Endothelial cell of umbilical vein (primary cell): ENCODE data around the gene MT1F. TPM values are rescaled to one million over a fixed set of nuclear protein-coding genes. Genes with fewer than 3 reads are reported as not detected.

Experiments
- BruUV-seq: library from RNA; stranded (reverse); fragments of 400-500 nt; replicated peaks from 2 replicates; lab custom pipeline; 2021; lab: Mats Ljungman, UMichigan
- CTCF ChIA-PET: fragments of 300-600, 350-600 bp; sonication (Branson Sonifier 250); formaldehyde crosslinking; loops from one replicate; lab custom pipeline; 2021; ENCODE audit warnings: antibody characterized with exemption, inconsistent platforms; lab: Charles Lee
- POLR2A ChIA-PET: fragments of 300-600, 350-600 bp; sonication (Branson Sonifier 250); formaldehyde crosslinking; loops from one replicate; lab custom pipeline; 2021; ENCODE audit warnings: antibody characterized with exemption, inconsistent platforms; lab: Charles Lee
- DNase-seq: peaks from one replicate; pipeline ENCODE4 v3.0.0-alpha.2; 2011; ENCODE audit warnings: low read depth, low spot score
- FAIRE-seq: peaks from 2 replicates; lab custom pipeline; 2011; peaks lifted over from hg19 to GRCh38; lab: Jason Lieb, UNC
- H2AFZ ChIP-seq: 2 replicates; pipeline ENCODE4 v1.6.0; 2012; ENCODE audit warnings: low read depth, low read length, control low read depth, inconsistent platforms
- H3K27ac ChIP-seq: 2 replicates; pipeline ENCODE4 v1.5.1; 2011; ENCODE audit warnings: low read depth, mild to moderate bottlenecking, control low read depth, low read length, moderate library complexity; ENCODE audit not compliant: insufficient read depth
- H3K27me3 ChIP-seq, 2 experiments: 2 replicates each; pipeline versions ENCODE4 v1.6.0 to v1.6.1; 2011; ENCODE audit warnings: low read length in 2 of 2, mixed read lengths in 1 of 2; ENCODE audit not compliant: control insufficient read depth in 2 of 2, insufficient read depth in 2 of 2
- H3K36me3 ChIP-seq, 2 experiments: 2 replicates in 1 of 2; 3 replicates in 1 of 2; pipeline ENCODE4 v1.5.1; 2011; ENCODE audit warnings: low read length in 2 of 2, mild to moderate bottlenecking in 1 of 2, moderate library complexity in 1 of 2; ENCODE audit not compliant: control insufficient read depth in 2 of 2, insufficient read depth in 2 of 2; ENCODE audit errors: extremely low read depth in 1 of 2
- H3K4me1 ChIP-seq: 3 replicates; pipeline ENCODE4 v1.5.1; 2011; ENCODE audit warnings: mild to moderate bottlenecking, low read length; ENCODE audit not compliant: control insufficient read depth, insufficient read depth; ENCODE audit errors: extremely low read depth
- H3K4me2 ChIP-seq: 2 replicates; pipeline ENCODE4 v1.6.1; 2011; ENCODE audit warnings: low read length, control low read depth, mixed read lengths; ENCODE audit not compliant: insufficient read depth
- H3K4me3 ChIP-seq, 3 experiments: fragments of 200-600 bp in 1 of 3; sonication (generic), shearing (Covaris generic) in 1 of 3; replicated peaks in 1 of 3; 2 replicates each; pipeline ENCODE4 v1.5.1; 2011 to 2016; ENCODE audit warnings: control low read depth in 3 of 3, low read length in 3 of 3, mild to moderate bottlenecking in 2 of 3, inconsistent platforms in 1 of 3, low read depth in 1 of 3, moderate library complexity in 1 of 3; ENCODE audit not compliant: insufficient read depth in 1 of 3
- H3K79me2 ChIP-seq: 2 replicates; pipeline ENCODE4 v1.6.0; 2012; ENCODE audit warnings: low read length, inconsistent platforms; ENCODE audit not compliant: control insufficient read depth, insufficient read depth
- H3K9ac ChIP-seq: replicated peaks from 2 replicates; pipeline ENCODE3; 2011; ENCODE audit warnings: low read length, control low read depth; ENCODE audit not compliant: insufficient read depth; ENCODE audit errors: extremely low read depth
- H3K9me1 ChIP-seq: replicated peaks from 3 replicates; pipeline ENCODE4 v1.6.0; 2011; ENCODE audit warnings: mild to moderate bottlenecking, low read length; ENCODE audit not compliant: control insufficient read depth, insufficient read depth; ENCODE audit errors: extremely low read depth
- H3K9me3 ChIP-seq: replicated peaks from 2 replicates; pipeline ENCODE4 v1.5.1; 2012; ENCODE audit warnings: low read length, inconsistent platforms; ENCODE audit not compliant: control insufficient read depth, insufficient read depth
- H4K20me1 ChIP-seq: replicated peaks from 2 replicates; pipeline ENCODE3; 2011; ENCODE audit warnings: mild to moderate bottlenecking, low read length; ENCODE audit not compliant: control insufficient read depth, insufficient read depth; ENCODE audit errors: extremely low read depth
- CTCF ChIP-seq, 2 donors: IDR thresholded peaks; 1 replicate in 1 of 2; 2 replicates in 1 of 2; pipeline ENCODE4 v1.5.1; 2011; ENCODE audit warnings: low read length in 2 of 2, mild to moderate bottlenecking in 2 of 2, moderate library complexity in 2 of 2, control low read depth in 1 of 2, inconsistent platforms in 1 of 2, low read depth in 1 of 2; ENCODE audit not compliant: insufficient read depth in 1 of 2; ENCODE audit errors: extremely low read depth in 1 of 2
- EZH2 ChIP-seq: IDR thresholded peaks from 2 replicates; pipeline ENCODE4 v1.6.1; 2012; ENCODE audit warnings: borderline replicate concordance, low read depth, mild to moderate bottlenecking, moderate library complexity, low read length, inconsistent platforms; ENCODE audit not compliant: severe bottlenecking
- FOS ChIP-seq: IDR thresholded peaks from 2 replicates; pipeline ENCODE4 v1.6.1; 2011; ENCODE audit warnings: mild to moderate bottlenecking, low read length, moderate library complexity, borderline replicate concordance; ENCODE audit not compliant: insufficient read depth
- GATA2 ChIP-seq: IDR thresholded peaks from 2 replicates; pipeline ENCODE4 v1.7.0; 2011; ENCODE audit warnings: low read depth, mild to moderate bottlenecking, moderate library complexity, mixed read lengths, low read length; ENCODE audit not compliant: insufficient read length, insufficient read depth
- JUN ChIP-seq: IDR thresholded peaks from 2 replicates; pipeline ENCODE4 v1.6.1; 2011; ENCODE audit warnings: borderline replicate concordance, low read depth; ENCODE audit not compliant: insufficient read length, insufficient read depth
- MAX ChIP-seq: IDR thresholded peaks from 2 replicates; pipeline ENCODE4 v1.6.1; 2011; ENCODE audit not compliant: insufficient read depth, insufficient read length
- MYC ChIP-seq: IDR thresholded peaks from one replicate; pipeline ENCODE4 v1.6.1; 2011; ENCODE audit warnings: mild to moderate bottlenecking, low read depth, low read length
- POLR2A ChIP-seq: IDR thresholded peaks from 2 replicates; pipeline ENCODE4 v1.6.1; 2012; ENCODE audit warnings: low read depth, mild to moderate bottlenecking, control low read depth, low read length
- POLR2AphosphoS5 ChIP-seq: IDR thresholded peaks from 2 replicates; pipeline ENCODE4 v1.6.1; 2012; ENCODE audit warnings: low read depth, mild to moderate bottlenecking, control low read depth, low read length, moderate library complexity; ENCODE audit not compliant: insufficient read depth
- dilution Hi-C: fragments of 300-500 bp; cut with MboI; formaldehyde crosslinking; loops from one replicate; pipeline ENCODE4 v1.15.0; 2019; ENCODE audit warnings: low sequenced_read_pairs; ENCODE audit not compliant: extremely low pct_ligation_motif_present
- intact Hi-C: fragments of 100-400 bp; cut with micrococcal nuclease; formaldehyde crosslinking; loops from one replicate; pipeline ENCODE4 v1.10.0; 2022
- polyA plus RNA-seq, 4 experiments: library from polyadenylated mRNA; depleted of rRNA in 3 of 4; stranded (reverse) in 3 of 4; unstranded in 1 of 4; fragments of >200 nt; gene quantifications; 2 replicates each; pipeline versions ENCODE4 v1.2.1 to v1.2.3, GENCODE V29; 2011 to 2012; ENCODE audit warnings: missing spikeins in 1 of 4
- total RNA-seq: library from RNA; stranded (reverse); gene quantifications from 2 replicates; pipeline ENCODE4 v1.2.3, GENCODE V29; 2021

Gene MT1F
- total and polyA plus RNA-seq, 2 donors (not counting 3 experiments of a cell fraction or from before 2014, with no cell fraction given) = 2.2 to 2.6 TPM

- Histone ChIP-seq H3K9ac (no peak overlapping the region), H3K27ac (no peak overlapping the region), H3K27me3 (peaks cover 34 to 39% of the 10 kb centered on the region in 2 experiments), H3K9me3 (no peaks in the 10 kb centered on the region), H3K4me1 (peaks cover 19% of the 10 kb centered on the region), H3K4me2 (peak overlapping the region; percentile 72), H3K9me1 (no peaks in the 10 kb centered on the region), H4K20me1 (no peaks in the 10 kb centered on the region), H3K4me3 (peak overlapping the region in 1 of 3 experiments; percentile 21), H3K36me3 (no peaks in the 10 kb centered on the region), H2AFZ (peak overlapping the region; percentile 83), H3K79me2 (no peaks in the 10 kb centered on the region)
- DNase-seq (no peak), FAIRE-seq (no peak)
- ChIA-PET POLR2A (interaction anchor here (2.1 kb wide), 1 partner anchor 10 kb away, joined by 6 read pairs; the partner anchor contains the start of gene MT1E), CTCF (interaction anchor here (0.7 kb wide), 1 partner anchor 32 kb away, joined by 3 read pairs; no protein-coding TSS in a partner anchor)
- dilution Hi-C loops (no loop called here), intact Hi-C loops (loop anchor here (2.0 kb wide), 1 partner anchor 23 kb away; no protein-coding TSS in a partner anchor)
- BruUV-seq = no TSS peak
- TF ChIP-seq GATA2 = no peak
- peak; percentile 11 for TF ChIP-seq MAX
- TF ChIP-seq EZH2 = peak; percentile 92
These were observed 22.3 kb upstream of the MT1F start for GRCh38 chr16:56635441-56635967.

DNA sequence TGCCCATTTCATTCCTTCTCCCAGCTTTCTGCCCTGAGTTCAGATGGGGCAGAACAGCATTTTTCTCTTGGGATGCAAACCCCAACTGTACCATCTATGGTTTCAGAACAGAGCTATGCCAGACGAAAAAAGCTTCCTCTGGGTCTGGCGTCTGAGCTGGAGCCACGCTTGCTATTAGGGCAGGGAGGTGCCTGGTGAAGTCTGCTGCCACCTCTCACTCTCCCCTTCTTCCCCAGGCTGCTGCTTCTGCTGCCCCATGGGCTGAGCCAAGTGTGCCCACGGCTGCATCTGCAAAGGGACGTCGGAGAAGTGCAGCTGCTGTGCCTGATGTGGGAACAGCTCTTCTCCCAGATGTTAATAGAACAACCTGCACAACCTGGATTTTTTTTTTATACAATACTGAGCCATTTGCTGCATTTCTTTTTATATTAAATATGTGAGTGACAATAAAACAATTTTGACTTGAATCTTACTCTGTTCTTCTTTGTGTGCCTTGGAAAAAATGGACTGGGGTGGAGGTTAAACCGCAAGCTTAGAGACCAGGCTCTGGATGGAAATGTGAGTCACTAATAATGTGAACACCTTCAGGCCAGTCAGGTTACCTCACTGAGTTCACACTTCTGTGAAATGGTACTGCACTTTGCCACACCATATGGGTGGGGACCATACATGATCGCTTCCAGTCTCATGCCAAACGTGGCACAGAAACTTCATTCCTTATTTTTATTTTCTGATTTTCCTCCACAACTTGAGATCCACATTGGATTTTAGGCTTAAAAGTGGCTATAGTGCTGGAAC, 20.9 kb upstream of the MT1F start:
- CTCF ChIA-PET = interaction anchor here (0.6 to 1.3 kb wide), 4 partner anchors 10 to 60 kb away, joined by 3 to 4 read pairs (median 3); no protein-coding TSS in a partner anchor
- no peak overlapping the region for H3K27ac ChIP-seq
- TF ChIP-seq MYC = no peak
- no peak for TF ChIP-seq FOS
- no peak for TF ChIP-seq POLR2AphosphoS5
- no peak for TF ChIP-seq EZH2
- TF ChIP-seq POLR2A = no peak
- no peak for TF ChIP-seq CTCF (IDR thresholded peaks at IDR 0.05; ENCODE audit: extremely low read depth in 1 of 2, insufficient read depth in 1 of 2, low read depth in 1 of 2, low read length in 2 of 2)
- no peak for TF ChIP-seq JUN
- TF ChIP-seq GATA2 = no peak
- H3K4me3 ChIP-seq = no peak overlapping the region
- FAIRE-seq = peak; percentile 42
- peaks cover 34 to 39% of the 10 kb centered on the region in 2 experiments for H3K27me3 ChIP-seq
- no peak overlapping the region for H3K4me2 ChIP-seq
- no TSS peak for BruUV-seq
- H3K79me2 ChIP-seq = no peaks in the 10 kb centered on the region
- dilution Hi-C loops (no loop called here), intact Hi-C loops (no loop called here)
- H3K9me1 ChIP-seq = no peaks in the 10 kb centered on the region
- no peak for DNase-seq
- POLR2A ChIA-PET = interaction anchor here (2.1 kb wide), 1 partner anchor 12 kb away, joined by 6 read pairs; the partner anchor contains the start of gene MT1E
- H2AFZ ChIP-seq = no peak overlapping the region
- H4K20me1 ChIP-seq = no peaks in the 10 kb centered on the region
- no peaks in the 10 kb centered on the region for H3K9me3 ChIP-seq
- H3K4me1 ChIP-seq = peaks cover 19% of the 10 kb centered on the region
- H3K36me3 ChIP-seq = no peaks in the 10 kb centered on the region
- no peak overlapping the region for H3K9ac ChIP-seq
